CD4-positive, alpha-beta T cell treated with Interferon gamma for 1 hour (primary cell): ENCODE data around the gene PRELID1.

Source experiments
- DNase-seq: peaks from one replicate; pipeline ENCODE4 v3.0.0-alpha.2; 2020

The PRELID1 gene

GRCh38 chr5:177314376-177315342 lies 11.1 kb downstream of the PRELID1 start:
- DNase-seq, result no peak

GRCh38 chr5:177315411-177315810 lies 11.8 kb downstream of the PRELID1 start:
- DNase-seq, result no peak

- DNase-seq, result no peak
Observed at GRCh38 chr5:177316005-177316404, 12.4 kb downstream of the PRELID1 start.

GRCh38 chr5:177317959-177318377 lies 14.4 kb downstream of the PRELID1 start:
- DNase-seq, result peak; percentile 68

GRCh38 chr5:177319913-177320588 lies 16.5 kb downstream of the PRELID1 start:
- DNase-seq, result no peak

- DNase-seq, result no peak
Observed at GRCh38 chr5:177320879-177321278, 17.3 kb downstream of the PRELID1 start.

- DNase-seq, result no peak
Observed at GRCh38 chr5:177325868-177326381, 22.3 kb downstream of the PRELID1 start.

GRCh38 chr5:177327539-177328522 lies 24.2 kb downstream of the PRELID1 start:
- DNase-seq, result no peak

GRCh38 chr5:177328545-177329231 lies 25.1 kb downstream of the PRELID1 start:
- no peak for DNase-seq

GRCh38 chr5:177329883-177330282 lies 26.3 kb downstream of the PRELID1 start:
- DNase-seq, result no peak

- no peak for DNase-seq
Observed at GRCh38 chr5:177330991-177331842, 27.6 kb downstream of the PRELID1 start.

GRCh38 chr5:177332031-177332895 lies 28.7 kb downstream of the PRELID1 start:
- no peak for DNase-seq

- no peak for DNase-seq
Observed at GRCh38 chr5:177332896-177333260, 29.3 kb downstream of the PRELID1 start.

- no peak for DNase-seq
Observed at GRCh38 chr5:177333420-177334154, 30.0 kb downstream of the PRELID1 start.

GRCh38 chr5:177334155-177334551 lies 30.6 kb downstream of the PRELID1 start:
- DNase-seq, result no peak

GRCh38 chr5:177334781-177335700 lies 31.4 kb downstream of the PRELID1 start:
- DNase-seq, result no peak

GRCh38 chr5:177335701-177336065 lies 32.1 kb downstream of the PRELID1 start:
- no peak for DNase-seq

- peak; percentile 33 for DNase-seq
Observed at GRCh38 chr5:177336112-177336511, 32.5 kb downstream of the PRELID1 start.
